Stomach (tissue), 4 donors: Measurements from ENCODE around the gene ZNF783.

Source experiments
- POLR2A ChIP-seq, 4 donors: fragments of 450-650 bp; IDR thresholded peaks; one replicate each; pipeline ENCODE4 v1.6.1; 2016; ENCODE audit warnings: antibody characterized with exemption in 4 of 4, control low read depth in 2 of 4, mild to moderate bottlenecking in 1 of 4, moderate library complexity in 1 of 4
- POLR2AphosphoS5 ChIP-seq, 3 donors: sonication (generic); formaldehyde crosslinking; IDR thresholded peaks; one replicate each; pipeline ENCODE4 v1.6.1; 2016; ENCODE audit warnings: antibody characterized with exemption in 3 of 3
- TF ChIP-seq, protein P1 (sequence below), 7 experiments: fragments of 450-650 bp in 4 of 7; fragments of 200-600 bp in 3 of 7; sonication (generic) in 3 of 7; IDR thresholded peaks; one replicate each; pipeline ENCODE4 v1.5.1; 2016 to 2019; ENCODE audit warnings: antibody characterized with exemption in 7 of 7, control low read depth in 2 of 7, mild to moderate bottlenecking in 1 of 7

- TF ChIP-seq, protein P1, sequence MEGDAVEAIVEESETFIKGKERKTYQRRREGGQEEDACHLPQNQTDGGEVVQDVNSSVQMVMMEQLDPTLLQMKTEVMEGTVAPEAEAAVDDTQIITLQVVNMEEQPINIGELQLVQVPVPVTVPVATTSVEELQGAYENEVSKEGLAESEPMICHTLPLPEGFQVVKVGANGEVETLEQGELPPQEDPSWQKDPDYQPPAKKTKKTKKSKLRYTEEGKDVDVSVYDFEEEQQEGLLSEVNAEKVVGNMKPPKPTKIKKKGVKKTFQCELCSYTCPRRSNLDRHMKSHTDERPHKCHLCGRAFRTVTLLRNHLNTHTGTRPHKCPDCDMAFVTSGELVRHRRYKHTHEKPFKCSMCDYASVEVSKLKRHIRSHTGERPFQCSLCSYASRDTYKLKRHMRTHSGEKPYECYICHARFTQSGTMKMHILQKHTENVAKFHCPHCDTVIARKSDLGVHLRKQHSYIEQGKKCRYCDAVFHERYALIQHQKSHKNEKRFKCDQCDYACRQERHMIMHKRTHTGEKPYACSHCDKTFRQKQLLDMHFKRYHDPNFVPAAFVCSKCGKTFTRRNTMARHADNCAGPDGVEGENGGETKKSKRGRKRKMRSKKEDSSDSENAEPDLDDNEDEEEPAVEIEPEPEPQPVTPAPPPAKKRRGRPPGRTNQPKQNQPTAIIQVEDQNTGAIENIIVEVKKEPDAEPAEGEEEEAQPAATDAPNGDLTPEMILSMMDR (IDR thresholded peaks at IDR 0.05): no peak
- TF ChIP-seq POLR2AphosphoS5 (IDR thresholded peaks at IDR 0.05) (no peak), POLR2A (IDR thresholded peaks at IDR 0.05) (no peak)
Measured at GRCh38 chr7:149293946-149294633, 32.1 kb downstream of the ZNF783 start.
